Activated T-helper 17 cell treated with anti-CD3 and anti-CD28 coated beads, Interleukin-2, amount 50 U/mL, for 72 hours (primary cell): Measurements from ENCODE around the gene USP49. TPM values are rescaled to one million over a fixed set of nuclear protein-coding genes. Genes with fewer than 3 reads are reported as not detected.

Source experiments
- ATAC-seq: fragments of 150-1000 bp; cut with Tn5 transposase; replicated peaks from 2 replicates; pipeline ENCODE4 v1.10.0; 2021; ENCODE audit warnings: mild to moderate bottlenecking, moderate library complexity
- H3K27ac Mint-ChIP-seq: one replicate; pipeline ENCODE4 v1.8.0; 2022; ENCODE audit warnings: mixed read lengths
- H3K27me3 Mint-ChIP-seq: one replicate; pipeline ENCODE4 v1.8.0; 2022; ENCODE audit warnings: mixed read lengths
- H3K36me3 Mint-ChIP-seq: one replicate; pipeline ENCODE4 v1.8.0; 2022; ENCODE audit warnings: low read depth, mild to moderate bottlenecking, mixed read lengths
- H3K4me1 Mint-ChIP-seq: one replicate; pipeline ENCODE4 v1.8.0; 2022; ENCODE audit warnings: mixed read lengths
- H3K4me3 Mint-ChIP-seq: one replicate; pipeline ENCODE4 v1.8.0; 2022; ENCODE audit warnings: mild to moderate bottlenecking, mixed read lengths
- H3K9me3 Mint-ChIP-seq: one replicate; pipeline ENCODE4 v1.8.0; 2022; ENCODE audit warnings: mixed read lengths
- total RNA-seq, 2 donors: library from RNA; stranded (reverse); gene quantifications; one replicate each; pipeline ENCODE4 v1.2.3, GENCODE V29; 2022

Gene USP49
- total RNA-seq, 2 donors from 2014 or later: 8.0 to 12.0 TPM

GRCh38 chr6:41791305-41791704, 103.9 kb downstream of the USP49 start:
- Mint-ChIP-seq H3K27ac (no peak overlapping the region), H3K4me3 (no peak overlapping the region), H3K27me3 (no peaks in the 10 kb centered on the region), H3K36me3 (peaks cover 67% of the 10 kb centered on the region), H3K9me3 (no peaks in the 10 kb centered on the region), H3K4me1 (peaks cover 5% of the 10 kb centered on the region)
- ATAC-seq: no peak

GRCh38 chr6:41790045-41790444, 105.1 kb downstream of the USP49 start:
- ATAC-seq: no peak
- H3K36me3 Mint-ChIP-seq: peaks cover 61% of the 10 kb centered on the region
- no peaks in the 10 kb centered on the region for H3K9me3 Mint-ChIP-seq
- H3K4me3 Mint-ChIP-seq: peak overlapping the region; percentile 92
- H3K4me1 Mint-ChIP-seq: peaks cover 5% of the 10 kb centered on the region
- peak overlapping the region; percentile 67 for H3K27ac Mint-ChIP-seq
- no peaks in the 10 kb centered on the region for H3K27me3 Mint-ChIP-seq

- H3K27ac Mint-ChIP-seq: peak overlapping the region; percentile 67
- H3K36me3 Mint-ChIP-seq: peaks cover 61% of the 10 kb centered on the region
- no peak for ATAC-seq
- peaks cover 5% of the 10 kb centered on the region for H3K4me1 Mint-ChIP-seq
- no peaks in the 10 kb centered on the region for H3K27me3 Mint-ChIP-seq
- H3K4me3 Mint-ChIP-seq: peak overlapping the region; percentile 92
- no peaks in the 10 kb centered on the region for H3K9me3 Mint-ChIP-seq
Observed at GRCh38 chr6:41789390-41789724, 105.8 kb downstream of the USP49 start.

- Mint-ChIP-seq H3K36me3 (peaks cover 46% of the 10 kb centered on the region), H3K4me3 (peak within 1 kb of the TSS; percentile 92), H3K27ac (peak within 1 kb of the TSS; percentile 93), H3K4me1 (peaks cover 5% of the 10 kb centered on the region), H3K27me3 (no peaks in the 10 kb centered on the region), H3K9me3 (no peaks in the 10 kb centered on the region)
- peak; percentile 86 for ATAC-seq
Observed at GRCh38 chr6:41787219-41787917, 107.8 kb downstream of the USP49 start, which contains the start of gene TOMM6. Gene TOMM6, plus strand, starts transcription at chr6:41787694. Its CDS starts 4 bp downstream, at chr6:41787698.

GRCh38 chr6:41786451-41787218, 108.5 kb downstream of the USP49 start:
- Mint-ChIP-seq H3K4me3 (peak overlapping the region; percentile 92), H3K36me3 (peaks cover 39% of the 10 kb centered on the region), H3K4me1 (peaks cover 5% of the 10 kb centered on the region), H3K27me3 (no peaks in the 10 kb centered on the region), H3K27ac (peak overlapping the region; percentile 93), H3K9me3 (no peaks in the 10 kb centered on the region)
- peak; percentile 84 for ATAC-seq

- Mint-ChIP-seq H3K27me3 (peaks cover 4% of the 10 kb centered on the region), H3K4me1 (peaks cover 10% of the 10 kb centered on the region), H3K9me3 (no peaks in the 10 kb centered on the region), H3K27ac (peak overlapping the region; percentile 66), H3K36me3 (peaks cover 31% of the 10 kb centered on the region), H3K4me3 (peak overlapping the region; percentile 92)
- ATAC-seq: no peak
Observed at GRCh38 chr6:41785689-41786450, 109.3 kb downstream of the USP49 start.

- Mint-ChIP-seq H3K9me3 (no peaks in the 10 kb centered on the region), H3K4me3 (peak overlapping the region; percentile 92), H3K36me3 (peaks cover 25% of the 10 kb centered on the region), H3K27me3 (peaks cover 4% of the 10 kb centered on the region), H3K4me1 (peaks cover 10% of the 10 kb centered on the region), H3K27ac (no peak overlapping the region)
- no peak for ATAC-seq
Observed at GRCh38 chr6:41785254-41785653, 109.9 kb downstream of the USP49 start.

GRCh38 chr6:41784581-41785171, 110.5 kb downstream of the USP49 start:
- H3K9me3 Mint-ChIP-seq: no peaks in the 10 kb centered on the region
- H3K4me1 Mint-ChIP-seq: peaks cover 5% of the 10 kb centered on the region
- H3K27ac Mint-ChIP-seq: no peak overlapping the region
- no peak for ATAC-seq
- H3K27me3 Mint-ChIP-seq: peaks cover 4% of the 10 kb centered on the region
- H3K36me3 Mint-ChIP-seq: peaks cover 19% of the 10 kb centered on the region
- peak overlapping the region; percentile 92 for H3K4me3 Mint-ChIP-seq

GRCh38 chr6:41783106-41783780, 111.9 kb downstream of the USP49 start:
- no peak overlapping the region for H3K27ac Mint-ChIP-seq
- H3K9me3 Mint-ChIP-seq: no peaks in the 10 kb centered on the region
- H3K27me3 Mint-ChIP-seq: peaks cover 4% of the 10 kb centered on the region
- ATAC-seq: no peak
- peaks cover 10% of the 10 kb centered on the region for H3K36me3 Mint-ChIP-seq
- peaks cover 9% of the 10 kb centered on the region for H3K4me1 Mint-ChIP-seq
- H3K4me3 Mint-ChIP-seq: no peak overlapping the region

- Mint-ChIP-seq H3K27me3 (peaks cover 4% of the 10 kb centered on the region), H3K4me3 (peak overlapping the region; percentile 45)
Observed at GRCh38 chr6:41781366-41781730, 113.8 kb downstream of the USP49 start.

GRCh38 chr6:41780551-41781365, 114.4 kb downstream of the USP49 start, which contains the start of gene PRICKLE4:
Gene PRICKLE4, plus strand, starts transcription at chr6:41780782. Its CDS starts 2,692 bp downstream, at chr6:41783474.
- peak within 1 kb of the TSS; percentile 84 for H3K4me3 Mint-ChIP-seq
- no peaks in the 10 kb centered on the region for H3K36me3 Mint-ChIP-seq
- H3K27me3 Mint-ChIP-seq: peaks cover 4% of the 10 kb centered on the region
- H3K9me3 Mint-ChIP-seq: no peaks in the 10 kb centered on the region
- ATAC-seq: no peak
- peak within 1 kb of the TSS; percentile 62 for H3K27ac Mint-ChIP-seq
- peaks cover 9% of the 10 kb centered on the region for H3K4me1 Mint-ChIP-seq

More at GRCh38 chr6:41781366-41781730, 113.8 kb downstream of the USP49 start:
- no peaks in the 10 kb centered on the region for H3K9me3 Mint-ChIP-seq
- H3K36me3 Mint-ChIP-seq: no peaks in the 10 kb centered on the region
- peaks cover 9% of the 10 kb centered on the region for H3K4me1 Mint-ChIP-seq
- H3K27ac Mint-ChIP-seq: no peak overlapping the region
- no peak for ATAC-seq

- H3K27ac Mint-ChIP-seq: peak within 1 kb of the TSS; percentile 86
- H3K4me3 Mint-ChIP-seq: peak within 1 kb of the TSS; percentile 84
- H3K27me3 Mint-ChIP-seq: peaks cover 4% of the 10 kb centered on the region
- no peaks in the 10 kb centered on the region for H3K9me3 Mint-ChIP-seq
- peak; percentile 98 for ATAC-seq
- peaks cover 9% of the 10 kb centered on the region for H3K4me1 Mint-ChIP-seq
- H3K36me3 Mint-ChIP-seq: no peaks in the 10 kb centered on the region
Observed at GRCh38 chr6:41779788-41780550, 115.2 kb downstream of the USP49 start, which contains the start of gene FRS3. Gene FRS3, minus strand, starts transcription at chr6:41779900. Its CDS starts 2,913 bp downstream, at chr6:41776987.
